ENCODE results near the gene ACTL10.

GRCh38 chr20:33651562-33652048 is 15.1 kb upstream of the ACTL10 start:
- TF ChIP-seq CTCF (IDR thresholded peaks at IDR 0.05) (no peak), POLR2A (IDR thresholded peaks at IDR 0.05) (no peak)

Measured in sigmoid colon (tissue), 3 donors.